NCI-H1092 (cell line): ENCODE data around the gene KCNB1.
A peak's percentile ranks its signal among the peaks of the same experiment; 100 is the strongest.

Experiments
- DNase-seq: peaks from one replicate; lab custom pipeline; 2025; lab: John Stamatoyannopoulos, UW

KCNB1 gene

DNA sequence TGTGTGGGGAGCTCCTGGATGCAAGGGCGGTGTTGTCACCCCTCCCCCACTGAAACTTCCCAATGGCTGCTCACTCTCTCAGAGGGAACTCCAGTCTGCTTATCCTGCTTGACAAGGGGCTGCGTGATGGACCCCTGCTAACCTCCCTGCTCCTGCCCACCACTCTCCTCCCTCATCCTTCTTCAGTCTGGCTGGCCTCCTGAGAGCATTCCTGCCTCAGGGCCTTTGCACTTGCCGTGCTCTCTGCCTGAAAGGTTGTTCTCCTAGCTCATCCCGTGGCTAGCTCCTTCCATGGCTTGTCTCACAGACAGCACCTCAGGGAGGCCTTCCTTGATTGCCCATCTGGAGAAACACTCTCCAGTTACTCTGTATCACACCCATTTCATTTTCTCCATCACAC lies 130.7 kb downstream of the KCNB1 start:
- no peak for DNase-seq

DNA sequence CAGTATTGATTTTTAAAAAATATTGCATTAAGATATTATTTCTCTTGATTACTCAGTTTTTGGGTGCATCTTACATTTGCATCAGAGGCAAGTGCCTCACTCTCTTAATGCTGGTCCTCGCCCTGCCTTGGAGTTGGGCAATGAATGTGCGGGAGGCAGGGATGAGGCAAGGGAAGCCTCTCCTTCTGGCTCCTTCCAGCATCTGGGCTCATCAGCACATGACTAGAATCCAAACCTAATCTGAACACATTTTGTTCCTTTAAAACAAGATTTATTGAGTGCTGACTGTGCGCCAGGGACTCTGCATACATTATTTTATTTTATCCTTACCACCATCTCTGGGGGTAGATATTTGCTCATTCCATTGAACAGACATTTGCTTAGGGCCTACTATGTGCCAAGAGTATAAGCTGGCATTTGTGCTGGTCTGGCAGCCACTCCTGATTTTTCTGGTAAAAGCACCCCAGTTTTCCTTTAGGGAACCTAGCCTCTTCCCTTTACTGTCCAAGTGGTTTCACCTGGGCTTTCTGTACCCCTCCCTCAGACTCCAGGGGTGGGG lies 132.7 kb downstream of the KCNB1 start:
- DNase-seq: no peak

DNA sequence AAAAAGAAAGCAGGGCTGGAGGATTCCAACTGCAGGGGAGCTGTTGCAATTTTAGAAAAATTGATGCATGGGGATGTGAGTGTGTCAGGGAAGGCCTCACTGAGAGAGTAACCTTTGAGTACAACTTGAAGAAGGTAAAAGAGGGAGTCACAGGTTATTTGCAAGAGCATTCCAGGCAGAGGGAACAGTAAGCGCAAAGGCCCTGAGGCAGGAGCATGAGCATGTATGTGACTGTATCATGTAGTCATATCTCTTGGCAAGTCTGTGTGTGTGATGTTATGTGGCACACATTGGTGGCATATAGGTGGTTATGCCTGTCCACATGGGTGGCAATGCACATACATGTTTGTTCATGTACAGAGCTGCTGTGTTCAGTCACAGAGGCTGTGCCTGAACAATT lies 133.4 kb downstream of the KCNB1 start:
- no peak for DNase-seq

DNA sequence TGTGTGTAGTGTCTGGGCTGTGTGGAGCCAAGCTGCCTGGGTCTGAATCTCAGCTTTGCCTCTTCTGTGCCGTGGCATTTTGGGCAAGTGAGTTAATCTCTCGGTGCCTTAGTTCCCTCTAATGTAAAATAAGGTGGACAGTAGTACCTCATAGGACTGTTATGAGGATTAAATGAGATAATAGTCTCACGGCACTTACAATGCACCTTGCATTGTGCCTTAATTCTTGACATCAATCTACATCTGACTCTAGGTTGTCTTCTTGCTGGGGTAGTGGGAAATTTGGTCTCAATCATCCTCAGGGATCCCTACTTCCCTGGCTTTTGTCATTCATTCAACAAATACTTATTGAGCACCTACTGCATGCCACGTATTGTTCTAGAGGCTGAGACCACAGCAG lies 133.9 kb downstream of the KCNB1 start:
- DNase-seq: no peak

DNA sequence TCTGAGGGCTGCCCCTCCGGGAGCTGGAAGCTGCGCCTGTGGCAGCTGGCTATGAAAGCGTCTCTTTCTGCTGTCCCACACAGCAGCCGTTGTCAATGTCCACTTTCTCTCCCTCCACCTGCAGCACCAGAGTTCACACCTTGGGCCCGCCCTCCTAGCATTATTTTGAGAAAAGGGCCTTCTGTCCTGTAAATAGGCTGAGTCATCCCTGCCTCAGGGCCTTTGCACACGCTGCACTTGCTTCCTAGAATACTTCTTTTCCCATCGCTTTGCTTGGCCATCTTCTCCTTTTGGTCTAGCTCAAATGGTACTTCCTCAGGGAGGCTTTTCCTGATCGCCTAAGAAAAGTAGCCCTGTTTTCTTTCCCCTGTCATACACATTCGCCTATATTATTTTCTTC lies 135.3 kb downstream of the KCNB1 start:
- no peak for DNase-seq

DNA sequence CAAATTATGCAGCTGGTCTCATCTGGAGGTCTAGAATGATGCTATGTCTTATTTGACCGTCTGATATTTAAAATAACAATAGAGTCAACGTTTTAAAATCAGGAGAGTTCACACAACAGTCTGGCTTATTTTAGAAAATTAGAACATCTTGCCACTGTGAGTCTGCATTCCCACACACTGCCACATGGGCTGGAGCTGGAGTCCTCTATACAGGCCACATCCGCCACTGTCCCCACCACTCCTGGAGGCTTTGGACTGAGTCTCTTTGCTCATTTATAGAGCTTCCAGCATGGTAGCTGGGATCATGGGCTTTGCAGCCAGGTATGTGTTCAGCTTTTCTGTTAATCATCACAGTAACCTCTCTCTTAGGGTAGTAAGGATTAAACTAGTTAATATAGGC lies 135.8 kb downstream of the KCNB1 start:
- DNase-seq: no peak

DNA sequence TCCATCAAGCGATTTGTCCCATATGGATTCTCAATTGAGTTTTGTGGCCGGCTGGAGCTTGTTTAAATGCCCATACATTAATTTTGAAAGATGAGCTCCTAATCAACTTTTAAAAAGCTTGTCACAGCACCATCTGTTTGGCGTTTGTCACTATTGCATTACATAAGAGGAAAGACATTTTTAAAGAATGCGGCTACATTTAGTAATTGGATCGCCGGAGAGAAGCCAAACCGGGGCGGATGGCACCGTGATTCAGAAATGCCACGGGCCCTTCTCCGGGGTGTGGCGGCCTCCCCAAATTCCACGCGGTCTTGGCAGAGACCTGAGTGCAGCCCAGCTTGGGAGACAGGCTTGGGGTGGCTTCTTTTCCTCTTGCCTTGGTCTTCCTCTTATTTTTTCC lies 136.9 kb downstream of the KCNB1 start:
- DNase-seq: no peak

DNA sequence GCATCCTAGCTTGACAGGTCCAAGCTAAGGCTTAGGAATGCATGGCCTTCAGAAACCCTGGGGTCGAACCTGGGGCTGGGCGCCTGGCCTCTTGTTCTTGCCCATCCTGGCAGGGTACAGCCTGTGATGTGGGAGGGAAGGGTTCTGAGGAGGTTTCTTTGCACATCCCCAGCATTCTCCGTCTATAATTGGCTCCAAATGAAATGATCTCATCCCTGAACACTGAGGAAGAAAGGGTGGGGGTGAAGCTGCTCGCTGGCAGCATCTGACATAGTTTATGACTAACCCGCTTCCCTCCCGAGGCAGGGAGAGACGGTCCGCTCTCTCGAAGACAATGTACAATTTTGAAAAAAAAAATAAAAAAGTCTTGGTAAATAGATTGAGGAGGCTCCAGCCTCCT lies 137.5 kb downstream of the KCNB1 start:
- no peak for DNase-seq

DNA sequence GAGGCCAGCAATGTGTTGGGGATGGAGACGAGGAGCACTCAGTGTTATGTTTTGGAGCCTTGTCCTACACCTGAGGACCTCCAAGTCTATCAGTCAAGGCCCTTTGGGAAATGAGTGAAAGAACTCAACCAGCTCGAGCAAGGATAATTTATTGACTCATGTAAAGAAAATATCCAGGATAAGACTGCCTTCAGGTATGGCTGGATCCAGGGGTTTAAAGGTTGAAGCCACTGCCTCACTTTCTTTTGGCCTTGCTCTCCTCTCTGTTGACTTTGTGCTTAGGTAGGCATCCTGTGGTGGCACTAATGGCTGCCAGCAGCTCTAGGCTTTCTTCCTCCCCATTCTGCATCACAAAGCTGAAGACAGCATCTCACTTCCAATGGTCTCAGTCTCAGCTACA lies 138.3 kb downstream of the KCNB1 start:
- DNase-seq: no peak

DNA sequence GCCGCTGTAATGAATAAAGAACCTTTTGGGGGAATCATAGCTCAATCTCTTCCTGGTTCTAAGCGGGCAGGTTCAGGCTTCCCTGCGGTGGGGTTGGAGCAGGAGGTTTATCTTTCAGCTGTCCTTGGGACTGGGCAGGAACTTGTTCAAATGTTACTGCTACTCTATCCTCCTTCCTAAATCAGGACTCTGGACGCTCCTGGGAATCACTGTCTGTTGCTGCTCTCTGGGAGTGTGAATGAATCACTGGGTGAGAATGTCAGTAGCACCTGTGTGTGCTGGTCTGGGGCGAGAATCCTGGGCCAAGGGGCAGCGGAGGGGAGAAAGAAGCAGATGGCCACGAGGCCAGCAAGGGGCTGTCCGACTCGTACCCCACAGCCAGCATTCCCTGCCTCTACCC lies 139.2 kb downstream of the KCNB1 start:
- DNase-seq: no peak

DNA sequence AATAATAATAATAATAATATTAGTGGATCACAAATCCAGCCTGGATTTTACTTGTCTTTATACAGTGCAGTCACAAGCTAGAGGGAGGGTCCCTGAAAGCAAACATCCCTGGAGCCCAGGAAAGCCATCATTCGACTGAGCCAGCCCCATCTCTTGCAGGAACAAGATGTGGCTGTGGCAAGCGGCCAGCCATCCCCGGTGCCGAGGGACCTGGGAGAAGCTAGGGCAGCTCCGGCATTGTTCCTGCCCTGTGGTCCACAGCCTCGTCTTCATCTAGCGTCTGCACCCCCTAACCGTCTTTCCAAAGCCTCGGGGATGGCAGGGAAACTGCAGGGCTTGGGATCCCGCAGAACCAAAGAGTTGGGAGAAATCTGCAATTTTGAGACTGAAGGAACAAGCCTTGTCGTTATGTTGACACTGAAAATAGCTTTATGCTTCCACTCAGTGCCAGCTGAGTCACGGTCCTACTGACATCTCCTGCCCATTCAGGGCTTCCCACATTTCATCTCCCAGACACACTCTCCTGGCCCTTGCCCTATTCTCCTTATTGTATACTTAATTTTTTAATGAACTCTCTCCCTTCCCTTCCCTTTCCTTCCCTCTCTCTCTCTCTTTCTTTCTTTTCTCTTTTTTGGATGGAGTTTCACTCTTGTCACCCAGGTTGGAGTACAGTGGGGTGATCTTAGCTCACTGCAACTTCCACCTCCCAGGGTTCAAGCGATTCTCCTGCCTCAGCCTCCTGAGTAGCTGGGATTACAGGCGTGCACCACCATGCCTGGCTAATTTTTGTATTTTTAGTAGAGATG lies 142.1 kb downstream of the KCNB1 start:
- DNase-seq: peak; percentile 44

DNA sequence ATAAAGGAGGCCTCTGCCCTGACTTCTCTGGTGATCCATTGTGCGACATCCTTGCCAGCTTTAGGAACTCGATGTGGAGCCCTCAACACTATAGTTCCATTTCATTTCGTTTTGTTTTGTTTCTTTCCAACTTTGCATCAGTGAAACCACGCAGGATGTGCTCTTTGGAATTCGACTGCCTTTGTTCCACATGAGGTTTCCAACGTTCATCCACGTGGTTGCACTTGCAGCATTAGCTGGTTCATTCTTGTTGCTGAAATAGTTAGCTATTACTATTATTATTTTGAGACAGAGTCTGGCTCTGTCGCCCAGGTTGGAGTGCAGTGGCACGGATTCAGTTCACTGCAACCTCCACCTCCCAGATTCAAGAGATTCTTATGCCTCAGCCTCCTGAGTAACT lies 143.3 kb downstream of the KCNB1 start:
- no peak for DNase-seq

DNA sequence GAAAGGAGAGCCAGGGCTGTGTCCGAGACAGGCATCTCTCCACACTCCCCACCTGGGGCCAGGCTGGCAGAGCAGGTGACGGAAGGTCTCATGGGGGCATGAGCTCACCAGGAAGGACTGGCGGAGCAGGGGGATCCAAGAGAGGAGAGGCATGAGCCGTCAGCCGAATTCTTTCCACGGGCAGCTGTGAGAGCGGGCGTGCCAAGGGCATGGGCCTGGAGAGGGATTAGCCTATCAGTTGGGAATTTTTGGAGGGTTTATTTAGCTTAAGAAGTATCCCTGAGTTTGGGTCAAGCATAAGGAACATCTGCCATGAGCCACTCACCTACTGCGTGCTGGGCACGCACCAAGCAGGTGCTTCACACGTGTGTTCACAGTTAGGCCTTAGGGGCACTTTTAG lies 144.4 kb downstream of the KCNB1 start:
- no peak for DNase-seq

DNA sequence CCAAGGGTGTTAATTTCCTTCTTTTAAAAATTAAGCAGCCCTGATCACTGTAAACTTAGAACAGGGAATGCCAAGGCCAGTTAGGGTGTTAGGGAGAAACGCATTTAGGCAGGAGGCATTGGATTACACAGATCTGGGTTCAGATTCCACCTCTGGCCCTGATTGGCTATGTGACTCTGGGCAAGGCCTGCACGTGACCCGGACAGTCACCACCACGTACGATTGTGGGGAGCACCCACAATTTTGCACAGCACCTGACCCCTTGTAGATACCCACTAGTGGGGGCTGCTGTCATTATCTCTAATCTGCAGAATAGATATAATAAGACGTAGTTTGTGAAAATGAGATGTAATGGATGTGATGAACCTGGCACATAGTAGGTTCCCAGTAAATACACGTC lies 145.1 kb downstream of the KCNB1 start:
- no peak for DNase-seq

DNA sequence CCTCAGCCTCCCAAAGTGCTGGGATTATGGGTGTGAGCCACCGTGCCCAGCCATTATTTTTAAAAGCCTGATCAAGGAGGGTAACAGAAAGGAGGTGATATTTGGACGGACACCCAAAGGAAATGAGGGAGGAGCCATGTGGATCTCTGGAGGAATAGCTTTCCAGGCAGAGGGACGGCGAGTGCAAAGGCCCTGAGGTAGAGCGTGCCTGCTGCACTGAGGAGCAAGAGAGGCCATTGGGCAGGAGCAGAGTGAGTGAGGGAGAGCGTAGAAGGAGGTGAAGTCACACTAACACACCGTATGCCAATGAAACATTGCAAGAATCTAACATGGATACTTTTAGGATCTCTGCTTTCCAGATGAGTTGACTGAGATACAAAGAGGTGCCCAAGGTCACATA lies 145.7 kb downstream of the KCNB1 start:
- DNase-seq: no peak

DNA sequence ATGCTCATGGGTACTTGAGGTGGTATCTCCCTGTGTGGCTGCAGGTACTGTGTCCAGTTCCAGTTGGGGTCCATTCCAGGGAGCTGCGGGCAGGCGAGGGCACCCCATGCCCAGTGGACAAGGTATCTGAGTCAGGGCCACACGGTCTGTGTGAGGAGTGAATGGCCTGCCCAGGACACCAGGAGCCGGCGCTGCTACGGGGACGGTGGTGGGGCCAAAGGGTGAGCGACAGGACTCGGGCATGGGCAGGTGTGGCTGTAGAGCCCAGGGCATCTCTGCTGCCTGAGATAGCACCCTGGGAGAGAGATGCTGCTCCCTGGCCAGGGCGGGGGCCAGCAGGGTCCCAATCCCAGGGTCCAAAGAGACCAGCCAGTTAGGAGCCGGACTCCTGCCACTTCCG lies 147.0 kb downstream of the KCNB1 start:
- no peak for DNase-seq

DNA sequence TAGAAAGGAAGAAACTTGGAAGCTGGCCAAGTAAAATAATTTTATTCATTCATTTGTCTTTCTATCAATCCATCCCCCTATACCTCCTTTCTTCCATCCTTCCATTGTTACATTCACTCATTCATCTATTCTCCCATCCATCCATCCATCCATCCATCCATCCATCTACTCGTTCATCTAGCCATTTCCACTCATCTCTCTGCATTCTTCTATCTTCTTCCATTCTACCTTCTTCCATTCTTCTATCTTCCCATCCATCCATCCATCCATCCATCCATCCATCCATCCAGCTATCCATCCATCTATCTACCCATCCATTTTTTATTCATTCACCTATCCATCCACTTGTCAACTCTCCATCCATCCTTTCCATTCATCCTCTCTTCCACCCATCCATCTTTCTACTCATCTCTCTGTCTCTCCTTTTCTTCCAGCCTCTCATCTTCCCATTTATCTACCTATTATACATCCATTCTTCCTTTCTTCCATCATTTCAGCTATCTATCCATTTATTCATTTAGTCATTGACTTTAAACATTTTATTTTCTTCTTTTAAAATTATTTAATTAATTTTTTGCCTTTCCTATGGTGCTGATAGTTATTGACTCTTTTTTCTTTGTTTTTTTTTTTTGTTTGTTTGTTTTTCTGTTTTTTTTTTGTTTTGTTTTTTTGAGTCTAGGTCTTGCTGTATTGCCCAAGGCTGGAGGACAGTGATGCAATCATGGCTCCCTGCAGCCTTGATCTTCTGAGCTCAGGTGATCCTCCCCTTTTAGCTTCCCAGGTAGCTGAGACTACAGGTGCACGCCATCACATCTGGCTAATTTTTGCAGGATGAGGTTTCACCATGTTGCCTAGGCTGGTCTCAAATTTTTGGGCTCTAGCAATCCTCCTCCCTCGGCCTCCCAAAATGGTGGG lies 151.5 kb downstream of the KCNB1 start:
- DNase-seq: no peak

DNA sequence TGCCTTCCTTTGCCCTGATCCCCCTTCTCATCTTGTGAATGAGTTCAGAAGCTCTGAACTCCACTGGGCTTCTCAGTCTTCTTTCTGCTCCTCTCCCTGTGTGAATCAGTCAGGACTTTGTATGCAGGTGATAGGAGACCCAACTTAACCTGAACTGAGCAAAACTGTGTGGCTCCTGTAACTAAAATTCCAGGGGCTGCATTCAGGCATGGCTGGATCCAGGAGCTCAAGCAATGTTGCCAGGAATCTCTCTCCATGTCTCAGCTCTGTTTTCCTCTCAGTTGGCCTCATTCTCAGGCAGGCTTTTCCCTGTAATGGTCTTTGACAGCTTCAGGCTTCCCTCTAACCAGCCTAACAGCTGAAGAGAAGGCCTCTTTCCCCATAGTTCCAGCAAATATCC lies 153.7 kb downstream of the KCNB1 start:
- DNase-seq: no peak

DNA sequence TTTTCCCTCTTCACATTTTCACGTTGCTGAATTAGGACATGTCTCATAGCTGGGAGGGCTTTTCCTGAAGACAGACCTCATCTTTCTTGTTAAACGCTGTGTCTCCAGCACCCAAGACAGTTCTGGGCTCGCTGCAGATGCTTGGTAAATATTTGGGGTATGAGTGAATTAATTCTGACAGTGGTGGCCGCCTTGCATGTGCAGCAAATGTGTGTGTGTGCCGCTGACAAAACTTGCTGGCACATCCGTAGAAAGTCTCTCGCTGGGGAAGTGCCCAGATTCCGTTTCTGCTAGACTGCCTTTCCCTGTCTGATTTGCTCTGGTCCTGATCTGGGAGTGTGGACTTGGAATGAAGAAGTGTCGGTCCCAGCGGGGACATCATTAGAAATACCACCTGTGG lies 156.4 kb downstream of the KCNB1 start:
- DNase-seq: no peak

DNA sequence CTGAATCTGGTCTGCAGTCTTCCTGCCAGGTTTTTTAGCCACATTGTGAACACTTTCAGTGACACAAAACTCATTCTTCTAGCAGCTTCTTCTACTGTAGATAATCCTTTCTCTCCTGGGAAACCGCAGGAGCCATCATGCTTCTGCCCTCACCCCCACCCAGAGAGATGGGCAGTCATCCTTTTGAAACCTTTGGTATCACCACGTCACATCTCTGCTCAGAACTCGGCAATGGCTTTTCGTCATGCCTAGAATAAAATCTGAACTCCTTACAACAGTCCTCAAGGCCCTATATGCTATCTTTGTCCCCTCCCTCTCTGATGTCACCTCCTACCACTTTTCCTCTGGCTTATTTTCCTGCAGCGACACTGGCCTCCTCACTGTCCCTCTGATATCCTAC lies 158.2 kb downstream of the KCNB1 start:
- DNase-seq: no peak

DNA sequence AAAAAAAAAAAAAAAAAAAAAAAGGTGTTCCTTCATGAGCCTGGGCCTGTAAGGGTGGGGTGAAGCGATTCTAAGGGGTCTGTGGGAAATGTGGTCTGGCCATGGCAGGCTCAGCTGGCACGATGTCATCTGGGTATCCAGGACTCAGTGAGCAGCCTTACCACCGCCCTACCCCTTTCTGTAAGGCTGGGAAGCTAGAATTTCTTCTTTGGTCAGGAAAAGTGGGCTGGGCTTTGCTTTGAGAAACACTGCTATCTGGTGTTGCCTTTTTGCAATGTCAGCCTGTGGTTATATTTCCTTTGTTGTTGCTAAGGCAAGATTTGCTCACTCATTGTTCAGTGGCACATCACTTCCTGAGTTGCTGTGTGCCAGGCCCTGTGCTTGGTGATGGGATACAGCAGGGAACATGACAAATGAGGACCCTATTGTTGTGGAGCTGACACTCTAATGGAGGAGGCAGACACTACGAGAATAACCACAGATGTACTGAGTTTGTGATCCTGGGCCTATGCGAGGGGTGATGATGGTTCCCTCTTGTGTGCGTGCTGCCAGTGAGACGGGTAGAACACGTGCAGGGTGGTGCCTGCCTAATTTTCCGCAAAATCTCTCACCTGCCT lies 158.7 kb downstream of the KCNB1 start:
- DNase-seq: no peak

DNA sequence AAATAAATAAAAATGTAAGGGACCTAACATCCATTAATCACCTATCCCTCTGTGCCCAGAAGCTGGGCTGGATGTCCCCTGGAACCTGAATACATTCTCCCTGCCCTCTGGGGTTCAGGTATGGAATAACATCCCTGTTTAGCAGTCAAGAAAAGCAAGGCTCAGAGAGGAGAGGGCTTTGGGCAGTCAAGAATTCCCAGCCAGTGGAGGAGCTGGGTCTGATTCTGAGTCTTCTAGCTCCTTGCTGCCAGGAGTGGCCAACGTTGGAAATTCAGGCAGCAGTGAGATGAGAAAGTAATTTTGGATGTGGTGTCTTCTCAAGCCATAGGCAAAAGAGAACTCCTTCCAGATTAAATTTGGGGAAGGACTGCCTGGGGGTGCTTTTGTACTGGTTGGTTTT lies 162.0 kb downstream of the KCNB1 start:
- no peak for DNase-seq
